GM18951 (cell line): ENCODE results near the gene VIPR2.

Experiments used
- POLR2A ChIP-seq: IDR thresholded peaks from 4 replicates; pipeline ENCODE4 v1.6.1; 2011; ENCODE audit warnings: mild to moderate bottlenecking; ENCODE audit not compliant: insufficient read length, insufficient read depth; ENCODE audit errors: extremely low read depth
- in situ Hi-C: fragments of 300-500 bp; cut with MboI; formaldehyde crosslinking; loops from one replicate; pipeline ENCODE4 v1.12.0; 2022; ENCODE audit warnings: low sequenced_read_pairs, mixed read lengths, inconsistent platforms; ENCODE audit not compliant: unreplicated experiment

VIPR2 gene

DNA sequence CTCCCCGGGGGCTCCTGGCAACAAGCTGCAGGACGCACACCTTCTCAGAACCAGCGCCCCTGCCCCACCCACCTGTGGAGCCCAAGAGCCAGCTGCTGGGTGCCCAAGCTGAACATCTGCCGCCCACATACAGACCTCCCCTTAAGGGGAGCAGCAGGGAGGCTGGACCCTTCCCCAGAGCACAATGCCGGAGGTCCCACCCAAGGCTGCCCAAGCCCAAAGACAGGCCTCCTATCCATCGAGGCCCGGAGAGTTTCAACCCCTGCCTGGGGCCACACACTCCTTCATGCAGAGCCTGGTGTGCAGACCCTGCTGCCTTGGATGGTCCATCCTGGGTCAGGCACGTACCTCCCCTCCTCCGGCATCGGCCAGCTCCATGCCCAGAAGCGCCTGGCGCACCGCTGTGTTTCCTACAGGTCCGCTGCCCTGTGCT lies 48.7 kb downstream of the VIPR2 start:
- TF ChIP-seq POLR2A: no peak
- in situ Hi-C loops: no loop called here

DNA sequence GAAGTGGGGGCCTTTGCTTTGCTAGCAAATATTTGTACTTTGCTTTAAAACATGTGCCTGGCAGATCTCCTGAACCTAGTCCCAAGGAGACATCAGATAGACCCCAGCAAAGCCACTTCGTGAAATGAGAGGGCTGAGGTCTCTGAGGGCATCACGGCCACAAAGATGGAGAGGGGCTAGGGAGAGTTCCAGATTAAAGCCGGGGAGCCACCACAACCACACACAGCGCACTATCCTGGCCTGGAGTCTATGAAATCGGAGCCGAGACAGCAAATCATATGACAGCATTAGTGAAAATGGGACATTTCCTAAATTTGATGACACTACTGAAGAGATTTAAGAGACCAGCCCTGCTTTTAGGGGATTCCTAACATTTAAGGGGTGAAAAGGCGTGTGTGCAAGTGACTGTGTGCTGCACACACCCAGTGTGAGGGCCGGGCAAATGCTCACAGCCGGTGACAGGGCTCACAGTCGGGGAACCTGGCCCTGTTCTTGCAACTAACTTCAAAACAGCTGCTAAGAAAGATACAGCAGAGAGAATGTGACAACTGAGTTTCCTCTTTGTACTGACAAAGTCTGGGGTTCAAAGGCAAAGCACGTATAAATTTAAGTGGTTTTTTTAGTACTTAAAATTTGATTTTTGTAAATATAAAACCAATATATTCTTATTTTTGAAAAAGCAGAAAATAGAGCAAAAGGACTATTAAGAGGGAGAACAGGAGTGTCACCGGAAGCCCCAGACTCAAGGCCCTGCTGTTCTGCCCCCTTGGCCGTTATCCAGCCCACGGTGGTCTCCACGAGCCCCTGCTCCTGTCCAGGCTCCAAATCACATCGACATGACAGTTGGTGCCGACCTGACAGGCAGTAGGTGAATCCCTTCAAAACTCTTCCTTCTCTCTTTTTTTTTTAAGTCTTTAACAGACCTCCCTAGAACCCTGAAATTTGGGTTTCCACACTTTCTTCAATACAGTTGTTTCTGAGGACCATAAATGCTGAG lies 49.5 kb downstream of the VIPR2 start:
- in situ Hi-C loops: no loop called here
- no peak for TF ChIP-seq POLR2A

DNA sequence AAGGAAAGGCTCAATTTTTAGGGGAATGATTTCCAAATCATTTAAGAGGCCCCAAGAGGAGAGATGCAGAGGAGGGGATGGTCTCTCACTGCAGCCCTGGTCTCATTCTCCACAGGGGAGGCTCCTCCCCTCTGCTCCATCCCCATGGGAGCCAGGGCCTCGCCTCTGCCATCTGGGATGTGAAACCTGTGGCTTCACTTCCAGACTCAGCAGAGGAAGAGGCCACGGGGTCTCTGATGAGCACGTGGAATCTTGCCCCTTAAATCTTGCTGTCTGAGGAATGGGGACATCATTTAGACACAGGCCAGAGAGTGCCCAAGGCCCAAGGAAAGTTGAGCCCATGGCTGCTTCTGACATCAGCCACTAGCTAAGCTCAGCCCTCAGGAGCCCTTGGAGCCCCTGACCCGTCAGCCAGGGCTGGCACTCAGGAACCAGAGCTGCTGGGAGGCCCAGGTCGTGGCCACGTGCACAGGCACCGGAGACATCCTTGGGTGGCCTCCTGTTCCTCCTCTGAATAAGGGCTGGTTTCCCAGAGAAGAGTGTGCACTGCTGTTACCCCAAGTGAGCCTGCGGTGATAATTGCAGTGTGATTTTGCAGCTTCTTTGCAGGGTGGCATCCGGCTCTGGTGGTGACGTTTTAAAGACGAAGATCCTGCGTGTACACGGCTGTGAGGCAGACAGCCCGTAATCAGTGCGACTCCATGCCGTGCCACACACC lies 50.5 kb downstream of the VIPR2 start:
- no peak for TF ChIP-seq POLR2A
- in situ Hi-C loops: no loop called here

DNA sequence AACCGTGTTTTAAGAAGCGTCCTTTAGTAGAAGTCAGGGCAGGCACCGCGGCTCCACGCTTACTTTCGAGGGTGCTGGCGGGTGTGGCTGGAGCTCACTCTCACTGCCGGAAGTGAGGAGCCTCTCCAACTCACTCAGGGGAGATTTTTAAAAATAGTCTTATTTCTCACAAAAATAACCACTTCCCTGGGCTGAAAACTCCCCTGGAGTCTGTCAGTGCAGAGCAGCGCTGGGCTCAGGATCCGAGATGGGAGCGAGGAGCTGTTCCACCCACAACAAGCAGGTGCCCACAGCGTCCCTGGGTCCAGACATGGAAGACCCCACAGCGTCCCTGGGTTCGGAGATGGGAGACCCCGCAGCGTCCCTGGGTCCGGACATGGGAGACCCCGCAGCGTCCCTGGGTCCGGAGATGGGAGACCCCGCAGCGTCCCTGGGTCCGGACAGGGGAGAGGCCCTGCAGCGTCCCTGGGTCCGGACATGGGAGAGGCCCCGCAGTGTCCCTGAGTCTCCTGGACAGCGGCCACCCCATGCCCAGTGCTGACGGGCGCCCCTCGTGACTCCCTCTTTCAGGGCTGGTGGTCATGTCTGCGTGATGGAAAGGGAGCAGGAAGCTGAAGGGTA lies 51.2 kb downstream of the VIPR2 start:
- TF ChIP-seq POLR2A: no peak
- in situ Hi-C loops: no loop called here

DNA sequence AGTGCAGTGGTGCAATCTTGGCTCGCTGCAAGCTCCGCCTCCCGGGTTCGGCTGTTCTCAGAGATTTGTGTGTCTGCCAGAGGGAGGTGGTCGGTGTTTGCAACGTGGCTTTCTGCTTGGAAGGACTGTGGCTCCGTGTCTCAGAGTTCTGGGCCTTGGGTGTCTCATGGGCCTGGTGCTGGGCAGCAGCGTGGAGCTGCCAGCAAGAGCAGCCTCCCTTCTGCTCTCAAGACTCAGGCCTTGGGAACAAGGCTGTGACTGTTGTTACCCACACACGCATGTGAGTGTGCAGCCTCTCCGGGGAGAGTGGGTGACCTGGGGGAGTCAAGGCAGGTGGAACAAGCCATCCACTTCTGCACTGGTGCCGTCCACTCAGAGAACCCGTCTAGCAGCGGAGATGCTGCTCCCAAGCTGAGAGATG lies 52.0 kb downstream of the VIPR2 start:
- no peak for TF ChIP-seq POLR2A
- in situ Hi-C loops: no loop called here

DNA sequence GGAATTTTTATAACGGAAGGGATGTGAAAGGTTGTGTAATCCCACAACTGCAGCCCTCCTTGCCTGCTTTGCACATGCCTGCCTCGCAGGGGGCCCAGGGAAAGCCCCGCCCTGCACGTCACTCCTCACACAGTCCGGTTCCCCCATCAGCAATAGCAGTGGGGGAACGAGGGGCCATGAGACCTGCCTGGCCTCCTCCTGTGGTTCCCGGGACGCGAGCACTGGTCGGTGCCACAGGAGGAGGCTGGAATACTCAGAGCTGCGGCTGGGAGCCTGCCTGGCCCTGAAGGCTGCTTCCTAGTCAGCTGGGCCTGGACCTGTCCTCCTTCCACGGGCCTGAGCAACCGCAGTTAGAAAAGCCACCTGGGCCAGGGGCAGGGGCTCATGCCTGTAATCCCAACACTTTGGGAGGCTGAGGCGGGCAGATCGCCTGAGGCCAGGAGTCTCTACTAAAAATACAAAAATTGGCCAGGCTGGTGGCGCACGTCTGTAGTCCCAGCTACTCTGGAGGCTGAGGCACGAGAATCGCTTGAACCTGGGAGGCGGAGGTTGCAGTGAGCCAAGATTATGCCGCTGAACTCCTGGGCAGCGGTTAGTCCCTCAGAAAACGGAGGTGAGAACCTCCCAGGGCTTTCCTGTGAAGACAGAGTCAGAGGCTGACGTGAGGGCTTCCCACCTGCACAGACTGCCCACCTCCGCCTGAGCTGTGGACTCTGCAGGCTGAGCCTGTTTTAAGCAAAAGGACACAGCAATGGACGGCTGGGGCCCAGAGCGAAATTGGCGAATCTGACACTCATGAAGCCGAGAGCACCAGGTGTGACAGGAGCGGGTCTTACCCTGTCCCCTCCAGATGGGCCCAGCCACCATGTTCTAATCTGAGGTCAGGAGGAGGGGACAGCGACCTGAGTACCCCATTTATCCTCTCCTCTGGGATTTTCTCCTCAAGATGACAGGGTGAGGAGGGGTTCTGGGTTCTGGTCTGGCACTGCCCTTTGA lies 52.9 kb downstream of the VIPR2 start:
- in situ Hi-C loops: no loop called here
- TF ChIP-seq POLR2A: no peak

DNA sequence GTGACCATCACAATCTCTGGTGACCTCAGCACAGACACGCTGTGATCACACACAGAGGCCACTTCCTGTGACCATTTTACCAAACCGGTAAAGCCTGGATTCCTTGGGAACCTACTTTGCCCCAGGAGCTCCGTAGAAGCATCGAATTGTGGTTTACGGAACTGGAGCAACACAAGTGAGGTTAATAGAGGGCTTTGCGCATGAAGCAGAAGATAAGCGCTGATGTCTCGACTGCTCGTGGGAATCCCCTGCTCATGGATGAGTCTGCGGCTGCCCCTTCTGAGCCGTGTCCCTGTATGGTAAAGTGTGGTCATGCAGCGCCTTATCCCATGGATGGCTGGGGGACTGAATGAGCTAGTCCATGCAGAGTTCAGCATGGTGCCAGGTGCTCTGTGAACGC lies 53.6 kb downstream of the VIPR2 start:
- in situ Hi-C loops: no loop called here
- TF ChIP-seq POLR2A: no peak

DNA sequence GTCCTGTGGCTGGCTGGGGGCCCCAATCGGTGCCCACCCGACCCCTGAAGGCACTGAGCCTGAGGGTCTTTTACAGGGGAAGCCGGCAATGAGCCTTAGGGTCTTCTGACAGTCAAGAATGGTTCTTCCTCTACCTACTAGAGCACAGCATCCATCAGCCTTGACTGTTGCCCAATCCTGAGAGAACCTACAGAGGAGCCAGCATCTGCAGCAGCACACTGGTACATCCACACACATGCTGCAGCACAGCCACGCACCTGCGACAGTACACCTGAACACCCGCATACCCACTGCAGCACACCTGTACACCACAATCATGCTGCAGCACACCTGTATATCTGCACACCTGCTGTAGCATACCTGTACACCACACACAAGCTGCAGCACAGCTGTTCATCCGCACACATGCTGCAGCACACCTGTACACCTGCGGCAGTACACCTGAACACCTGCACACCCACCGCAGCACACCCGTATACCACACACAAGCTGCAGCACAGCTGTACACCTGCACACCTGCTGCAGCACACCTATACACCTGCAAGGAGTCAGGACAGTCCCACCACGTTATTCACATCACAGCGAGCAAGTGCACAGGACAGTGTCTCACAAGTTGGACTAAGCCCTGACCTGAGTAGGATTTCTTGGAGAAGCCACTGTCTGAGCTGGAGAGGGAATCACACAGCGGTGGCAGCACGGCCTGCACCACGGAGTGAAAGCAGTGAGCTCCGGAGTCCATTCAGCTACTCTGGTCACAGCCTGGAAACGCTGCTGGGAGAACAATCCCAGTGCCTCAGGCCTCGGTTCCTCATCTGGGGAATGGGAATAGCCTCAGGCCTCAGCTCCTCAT lies 56.4 kb downstream of the VIPR2 start:
- TF ChIP-seq POLR2A: no peak
- in situ Hi-C loops: no loop called here

DNA sequence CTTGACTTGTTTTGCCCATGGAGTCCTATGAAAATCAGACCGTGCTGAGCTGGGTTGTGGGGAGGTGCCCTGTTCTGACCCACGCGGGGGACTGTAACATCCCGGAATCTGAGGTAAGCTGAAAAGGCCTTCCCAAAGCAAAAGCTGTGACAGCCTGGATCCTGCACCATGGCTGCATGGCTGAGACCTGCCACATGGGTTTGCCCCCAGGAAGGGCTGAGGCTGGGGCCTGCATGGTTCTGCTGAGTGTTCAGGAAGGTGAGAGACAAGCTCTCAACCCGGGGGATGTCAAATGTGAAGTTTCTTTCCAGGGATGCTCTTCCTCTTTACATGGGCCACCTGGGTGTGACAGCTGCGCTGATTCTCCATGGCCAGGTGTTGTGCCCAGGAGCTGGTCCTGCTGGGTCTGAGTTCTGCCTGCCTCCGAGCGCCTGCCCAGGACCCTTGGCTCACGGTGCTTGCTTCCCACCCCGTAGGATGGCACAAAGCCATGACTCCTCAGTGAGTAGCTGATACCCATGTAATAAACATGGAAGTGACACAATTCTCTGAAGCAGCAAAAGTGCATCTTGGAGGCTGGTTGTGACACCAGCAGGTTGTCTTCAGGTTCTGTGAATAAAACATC lies 58.3 kb downstream of the VIPR2 start:
- in situ Hi-C loops: no loop called here
- TF ChIP-seq POLR2A: no peak

DNA sequence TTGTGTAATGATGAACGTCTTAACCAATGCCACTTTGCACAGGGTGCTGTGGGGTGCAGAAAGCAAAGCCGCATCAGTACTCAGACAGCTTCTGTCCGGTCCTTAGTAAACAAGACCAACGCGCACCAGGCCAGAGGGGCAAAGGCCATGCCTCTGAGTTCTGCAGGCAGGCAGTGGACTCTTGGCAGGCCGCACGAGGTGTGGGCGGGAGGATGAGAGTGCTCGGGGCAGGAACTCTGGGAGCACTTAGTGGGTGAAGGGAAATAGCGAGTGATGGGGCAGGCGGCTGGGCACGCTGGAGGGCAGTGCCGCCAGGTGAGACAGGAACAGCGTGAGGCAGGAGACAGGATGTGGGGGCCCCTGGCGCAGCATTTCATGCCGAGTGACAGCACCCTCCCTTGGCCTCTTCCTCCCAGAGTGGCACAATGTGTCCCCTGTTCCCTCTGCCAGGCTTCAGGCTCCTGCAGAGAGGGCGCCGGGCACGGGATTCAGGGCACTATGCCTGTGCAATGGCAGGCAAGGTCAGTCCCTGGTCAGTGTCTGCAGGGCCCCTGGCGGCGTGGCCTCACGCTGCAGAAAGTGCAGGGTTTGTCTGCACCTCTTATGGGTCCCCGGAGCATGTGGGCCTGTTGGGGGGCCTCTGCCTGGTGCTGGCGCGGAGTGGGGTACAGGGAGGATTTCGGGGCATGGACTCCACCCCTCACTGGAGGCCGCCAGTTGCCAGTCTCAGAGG lies 60.4 kb downstream of the VIPR2 start:
- no peak for TF ChIP-seq POLR2A
- in situ Hi-C loops: no loop called here

DNA sequence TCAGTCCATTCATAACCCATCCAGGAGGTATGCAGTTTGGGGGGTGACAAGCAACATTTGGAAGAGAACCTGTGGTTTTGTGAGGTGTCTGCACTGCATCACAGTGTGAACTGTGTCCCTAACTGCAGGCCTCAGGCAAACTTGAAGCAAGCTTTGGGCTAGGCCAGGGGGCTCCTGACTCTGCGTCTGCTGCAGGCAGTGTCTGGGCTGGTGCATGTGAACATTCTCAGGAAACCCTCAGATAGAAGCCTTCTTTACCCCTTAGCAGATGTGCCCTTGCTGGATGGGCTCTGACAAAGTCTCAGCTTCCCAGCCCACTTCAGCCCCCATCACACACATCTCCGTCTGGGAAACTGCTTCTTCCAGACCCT lies 61.0 kb downstream of the VIPR2 start:
- no peak for TF ChIP-seq POLR2A
- in situ Hi-C loops: no loop called here
